ENCODE data around the gene SAMD9L.

The SAMD9L gene

GRCh38 chr7:93148144-93148543, at the start of gene SAMD9L:
Gene SAMD9L, minus strand, starts transcription at chr7:93148385. Its CDS starts 12,414 bp downstream, at chr7:93135971.
- no peak for DNase-seq

GRCh38 chr7:93196336-93196735, 48.2 kb upstream of the SAMD9L start:
- DNase-seq, result no peak

GRCh38 chr7:93194386-93194785, 46.2 kb upstream of the SAMD9L start:
- DNase-seq, result no peak

GRCh38 chr7:93188870-93189634, 40.9 kb upstream of the SAMD9L start:
- no peak for DNase-seq

- no peak for DNase-seq
These were observed 37.3 kb upstream of the SAMD9L start for GRCh38 chr7:93185303-93186027.

GRCh38 chr7:93179173-93179572, 31.0 kb upstream of the SAMD9L start:
- DNase-seq, result no peak

- DNase-seq, result no peak
These were observed 30.0 kb upstream of the SAMD9L start for GRCh38 chr7:93178213-93178612.

- DNase-seq, result no peak
These were observed 28.9 kb upstream of the SAMD9L start for GRCh38 chr7:93176992-93177580.

GRCh38 chr7:93175219-93175618, 27.0 kb upstream of the SAMD9L start:
- DNase-seq, result no peak

- DNase-seq, result no peak
These were observed 24.5 kb upstream of the SAMD9L start for GRCh38 chr7:93172683-93173082.

- no peak for DNase-seq
These were observed 23.5 kb upstream of the SAMD9L start for GRCh38 chr7:93171606-93172226.

- DNase-seq, result no peak
These were observed 17.3 kb upstream of the SAMD9L start for GRCh38 chr7:93165447-93165846.

- no peak for DNase-seq
These were observed 16.6 kb upstream of the SAMD9L start for GRCh38 chr7:93164766-93165165.

GRCh38 chr7:93161181-93161762, 13.1 kb upstream of the SAMD9L start:
- DNase-seq, result no peak

GRCh38 chr7:93160410-93160809, 12.2 kb upstream of the SAMD9L start:
- no peak for DNase-seq

GRCh38 chr7:93159490-93159889, 11.3 kb upstream of the SAMD9L start:
- DNase-seq, result no peak

GRCh38 chr7:93156884-93157283, 8.7 kb upstream of the SAMD9L start:
- no peak for DNase-seq

- DNase-seq, result no peak
These were observed 2.1 kb upstream of the SAMD9L start for GRCh38 chr7:93150200-93150835.

GRCh38 chr7:93148727-93149126, 542 bp upstream of the SAMD9L start:
- no peak for DNase-seq

GRCh38 chr7:93147363-93147762, 822 bp downstream of the SAMD9L start:
- DNase-seq, result peak; percentile 29

GRCh38 chr7:93146472-93147141, 1.6 kb downstream of the SAMD9L start:
- DNase-seq, result no peak

- no peak for DNase-seq
These were observed 2.1 kb downstream of the SAMD9L start for GRCh38 chr7:93146036-93146435.

Measured in activated T-cell treated with anti-CD3 and anti-CD28 coated beads for 4 hours (primary cell).